Uterus (tissue), 4 donors: ENCODE results near the gene SMIM38. TPM values are rescaled to one million over a fixed set of nuclear protein-coding genes. Genes with fewer than 3 reads are reported as not detected.

ENCODE experiments used
- DNase-seq, 2 donors: peaks; one replicate each; pipeline ENCODE4 v3.0.0-alpha.2; 2019 to 2020
- H3K27ac ChIP-seq, 2 donors: fragments of 200-600 bp; sonication (generic); 1 replicate in 1 of 2; 2 replicates in 1 of 2; pipeline ENCODE4 v1.5.1; 2016 to 2018
- H3K27me3 ChIP-seq, 2 donors: fragments of 200-600 bp; sonication (generic); one replicate each; pipeline ENCODE4 v1.5.1; 2018 to 2019; ENCODE audit warnings: control low read depth in 1 of 2
- H3K36me3 ChIP-seq, 2 donors: fragments of 200-600 bp; sonication (generic); one replicate each; pipeline ENCODE4 v1.5.1; 2019; ENCODE audit warnings: control low read depth in 1 of 2
- H3K4me1 ChIP-seq, 2 donors: fragments of 200-600 bp; sonication (generic); one replicate each; pipeline ENCODE4 v1.5.1; 2018 to 2019; ENCODE audit warnings: control low read depth in 1 of 2
- H3K4me3 ChIP-seq, 2 donors: fragments of 200-600 bp; sonication (generic); 1 replicate in 1 of 2; 2 replicates in 1 of 2; pipeline ENCODE4 v1.5.1; 2018 to 2019; ENCODE audit warnings: mild to moderate bottlenecking in 1 of 2
- H3K9me3 ChIP-seq, 2 donors: fragments of 200-600 bp; sonication (generic); one replicate each; pipeline ENCODE4 v1.5.1; 2019; ENCODE audit warnings: control low read depth in 1 of 2
- CTCF ChIP-seq, 4 experiments: fragments of 200-600 bp in 2 of 4; fragments of 450-650 bp in 2 of 4; sonication (generic) in 2 of 4; IDR thresholded peaks; one replicate each; pipeline ENCODE4 v1.5.1; 2016 to 2019; ENCODE audit warnings: antibody characterized with exemption in 4 of 4, mild to moderate bottlenecking in 2 of 4, moderate library complexity in 1 of 4
- POLR2A ChIP-seq, 2 donors: fragments of 450-650 bp; IDR thresholded peaks; one replicate each; pipeline ENCODE4 v1.6.1; 2016; ENCODE audit warnings: antibody characterized with exemption in 2 of 2, mild to moderate bottlenecking in 1 of 2, moderate library complexity in 1 of 2
- intact Hi-C: fragments of 100-400 bp; cut with DNase I; formaldehyde crosslinking; loops from one replicate; pipeline ENCODE4 v1.15.1; 2023; ENCODE audit warnings: low total_unique reads
- total RNA-seq, 4 donors: library from RNA; depleted of rRNA in 3 of 4; stranded (reverse); fragments of >200 nt in 3 of 4; gene quantifications; one replicate each; pipeline versions ENCODE4 v1.1.0 to v1.2.4, GENCODE V29; 2014 to 2023
- donor health status: DM: yes; HTN: yes; CAD: no.

SMIM38 gene
- total RNA-seq, 4 donors from 2014 or later: 0.29 to 7.5 (median 1.7) TPM

- intact Hi-C loops: no loop called here
- Histone ChIP-seq H3K36me3 (no peaks in the 10 kb centered on the region), H3K27ac (no peak overlapping the region), H3K27me3 (no peaks in the 10 kb centered on the region), H3K4me3 (no peak overlapping the region), H3K4me1 (no peaks in the 10 kb centered on the region), H3K9me3 (no peaks in the 10 kb centered on the region)
- DNase-seq: no peak
- TF ChIP-seq POLR2A (IDR thresholded peaks at IDR 0.05): no peak
Observed at GRCh38 chr11:69186316-69187260, 30.9 kb downstream of the SMIM38 start.

GRCh38 chr11:69187540-69188065 is 31.9 kb downstream of the SMIM38 start:
- H3K36me3 ChIP-seq: no peaks in the 10 kb centered on the region
- H3K27me3 ChIP-seq: no peaks in the 10 kb centered on the region
- TF ChIP-seq POLR2A (IDR thresholded peaks at IDR 0.05) (no peak), CTCF (IDR thresholded peaks at IDR 0.05) (no peak)
- H3K4me1 ChIP-seq: no peaks in the 10 kb centered on the region
- intact Hi-C loops: no loop called here
- DNase-seq: no peak
- no peak overlapping the region for H3K4me3 ChIP-seq
- H3K9me3 ChIP-seq: no peaks in the 10 kb centered on the region
- no peak overlapping the region for H3K27ac ChIP-seq

GRCh38 chr11:69189059-69189458 is 33.3 kb downstream of the SMIM38 start:
- H3K27me3 ChIP-seq: no peaks in the 10 kb centered on the region
- H3K4me3 ChIP-seq: no peak overlapping the region
- H3K36me3 ChIP-seq: no peaks in the 10 kb centered on the region
- H3K27ac ChIP-seq: no peak overlapping the region
- H3K4me1 ChIP-seq: no peaks in the 10 kb centered on the region
- TF ChIP-seq POLR2A (IDR thresholded peaks at IDR 0.05): no peak
- no peak for TF ChIP-seq CTCF (IDR thresholded peaks at IDR 0.05)
- no peaks in the 10 kb centered on the region for H3K9me3 ChIP-seq
- no peak for DNase-seq
- intact Hi-C loops: no loop called here

- H3K4me3 ChIP-seq: no peak overlapping the region
- H3K4me1 ChIP-seq: no peaks in the 10 kb centered on the region
- no peak overlapping the region for H3K27ac ChIP-seq
- no peaks in the 10 kb centered on the region for H3K9me3 ChIP-seq
- DNase-seq: no peak
- TF ChIP-seq POLR2A (IDR thresholded peaks at IDR 0.05): no peak
- no peak for TF ChIP-seq CTCF (IDR thresholded peaks at IDR 0.05)
- no peaks in the 10 kb centered on the region for H3K27me3 ChIP-seq
- intact Hi-C loops: no loop called here
- no peaks in the 10 kb centered on the region for H3K36me3 ChIP-seq
Observed at GRCh38 chr11:69190796-69191536, 35.2 kb downstream of the SMIM38 start.

- no peak overlapping the region for H3K4me3 ChIP-seq
- DNase-seq: no peak
- TF ChIP-seq POLR2A (IDR thresholded peaks at IDR 0.05) (no peak), CTCF (IDR thresholded peaks at IDR 0.05) (no peak)
- no peak overlapping the region for H3K27ac ChIP-seq
- H3K4me1 ChIP-seq: no peaks in the 10 kb centered on the region
- intact Hi-C loops: no loop called here
- no peaks in the 10 kb centered on the region for H3K36me3 ChIP-seq
- H3K9me3 ChIP-seq: no peaks in the 10 kb centered on the region
- no peaks in the 10 kb centered on the region for H3K27me3 ChIP-seq
Observed at GRCh38 chr11:69192301-69192721, 36.6 kb downstream of the SMIM38 start.
